Activated naive CD4-positive, alpha-beta T cell treated with anti-CD3 and anti-CD28 coated beads, Interleukin-2, amount 50 U/mL, for 24 hours (primary cell): ENCODE data around the gene PBX2.
A peak's percentile ranks its signal among the peaks of the same experiment; 100 is the strongest.

Experiments
- H3K27ac Mint-ChIP-seq: one replicate; pipeline ENCODE4 v1.8.0; 2021; ENCODE audit warnings: mild to moderate bottlenecking, mixed read lengths
- H3K27me3 Mint-ChIP-seq: one replicate; pipeline ENCODE4 v1.8.0; 2021; ENCODE audit warnings: mixed read lengths
- H3K36me3 Mint-ChIP-seq: one replicate; pipeline ENCODE4 v1.8.0; 2021; ENCODE audit warnings: mixed read lengths
- H3K4me1 Mint-ChIP-seq: one replicate; pipeline ENCODE4 v1.8.0; 2021; ENCODE audit warnings: mixed read lengths
- H3K4me3 Mint-ChIP-seq: one replicate; pipeline ENCODE4 v1.8.0; 2021; ENCODE audit warnings: mild to moderate bottlenecking, mixed read lengths
- H3K9me3 Mint-ChIP-seq: one replicate; pipeline ENCODE4 v1.8.0; 2021; ENCODE audit warnings: mixed read lengths

The PBX2 gene

GRCh38 chr6:32183483-32184083 lies 6.4 kb downstream of the PBX2 start:
- H3K36me3 Mint-ChIP-seq = peaks cover 14% of the 10 kb centered on the region
- no peak overlapping the region for H3K27ac Mint-ChIP-seq
- H3K4me3 Mint-ChIP-seq = no peak overlapping the region
- H3K4me1 Mint-ChIP-seq = peaks cover 77% of the 10 kb centered on the region
- no peaks in the 10 kb centered on the region for H3K9me3 Mint-ChIP-seq
- no peaks in the 10 kb centered on the region for H3K27me3 Mint-ChIP-seq

GRCh38 chr6:32183030-32183429 lies 7.0 kb downstream of the PBX2 start:
- peak overlapping the region; percentile 24 for H3K27ac Mint-ChIP-seq
- no peaks in the 10 kb centered on the region for H3K27me3 Mint-ChIP-seq
- peaks cover 76% of the 10 kb centered on the region for H3K4me1 Mint-ChIP-seq
- H3K9me3 Mint-ChIP-seq = no peaks in the 10 kb centered on the region
- H3K4me3 Mint-ChIP-seq = no peak overlapping the region
- H3K36me3 Mint-ChIP-seq = peaks cover 14% of the 10 kb centered on the region

GRCh38 chr6:32182555-32182981 lies 7.4 kb downstream of the PBX2 start:
- no peak overlapping the region for H3K4me3 Mint-ChIP-seq
- peaks cover 13% of the 10 kb centered on the region for H3K36me3 Mint-ChIP-seq
- H3K4me1 Mint-ChIP-seq = peaks cover 73% of the 10 kb centered on the region
- no peaks in the 10 kb centered on the region for H3K9me3 Mint-ChIP-seq
- H3K27me3 Mint-ChIP-seq = no peaks in the 10 kb centered on the region
- H3K27ac Mint-ChIP-seq = no peak overlapping the region

GRCh38 chr6:32181915-32182529 lies 8.0 kb downstream of the PBX2 start:
- no peak overlapping the region for H3K4me3 Mint-ChIP-seq
- peaks cover 10% of the 10 kb centered on the region for H3K36me3 Mint-ChIP-seq
- no peaks in the 10 kb centered on the region for H3K27me3 Mint-ChIP-seq
- H3K9me3 Mint-ChIP-seq = no peaks in the 10 kb centered on the region
- H3K4me1 Mint-ChIP-seq = peaks cover 73% of the 10 kb centered on the region
- peak overlapping the region; percentile 20 for H3K27ac Mint-ChIP-seq

- H3K36me3 Mint-ChIP-seq = peaks cover 7% of the 10 kb centered on the region
These were observed 8.8 kb downstream of the PBX2 start for GRCh38 chr6:32181148-32181702.

GRCh38 chr6:32179766-32180405 lies 10.1 kb downstream of the PBX2 start:
- H3K27me3 Mint-ChIP-seq = no peaks in the 10 kb centered on the region
- H3K9me3 Mint-ChIP-seq = no peaks in the 10 kb centered on the region
- peaks cover 71% of the 10 kb centered on the region for H3K4me1 Mint-ChIP-seq
- H3K36me3 Mint-ChIP-seq = peaks cover 7% of the 10 kb centered on the region
- peak overlapping the region; percentile 98 for H3K27ac Mint-ChIP-seq
- peak overlapping the region; percentile 57 for H3K4me3 Mint-ChIP-seq

More at GRCh38 chr6:32181148-32181702, 8.8 kb downstream of the PBX2 start:
- Mint-ChIP-seq H3K9me3 (no peaks in the 10 kb centered on the region), H3K27me3 (no peaks in the 10 kb centered on the region), H3K4me3 (no peak overlapping the region), H3K27ac (peak overlapping the region; percentile 48), H3K4me1 (peaks cover 73% of the 10 kb centered on the region)

- peaks cover 7% of the 10 kb centered on the region for H3K36me3 Mint-ChIP-seq
- H3K27me3 Mint-ChIP-seq = no peaks in the 10 kb centered on the region
These were observed 11.2 kb downstream of the PBX2 start for GRCh38 chr6:32178547-32179440.

GRCh38 chr6:32177788-32178546 lies 12.0 kb downstream of the PBX2 start, which contains the start of gene RNF5:
RNF5 (plus strand) TSS chr6:32178405; CDS start chr6:32178512, 107 bp downstream.
- Mint-ChIP-seq H3K27ac (peak within 1 kb of the TSS; percentile 98), H3K36me3 (peaks cover 7% of the 10 kb centered on the region), H3K9me3 (no peaks in the 10 kb centered on the region), H3K4me3 (peak within 1 kb of the TSS; percentile 93), H3K4me1 (peaks cover 79% of the 10 kb centered on the region), H3K27me3 (no peaks in the 10 kb centered on the region)

More at GRCh38 chr6:32178547-32179440, 11.2 kb downstream of the PBX2 start:
- Mint-ChIP-seq H3K4me3 (peak overlapping the region; percentile 93), H3K4me1 (peaks cover 75% of the 10 kb centered on the region), H3K9me3 (no peaks in the 10 kb centered on the region), H3K27ac (peak overlapping the region; percentile 98)

- Mint-ChIP-seq H3K4me1 (peaks cover 79% of the 10 kb centered on the region), H3K27ac (peak overlapping the region; percentile 98), H3K4me3 (peak overlapping the region; percentile 93), H3K9me3 (no peaks in the 10 kb centered on the region), H3K36me3 (peaks cover 7% of the 10 kb centered on the region), H3K27me3 (no peaks in the 10 kb centered on the region)
These were observed 12.7 kb downstream of the PBX2 start for GRCh38 chr6:32177183-32177787.

- no peaks in the 10 kb centered on the region for H3K9me3 Mint-ChIP-seq
- no peaks in the 10 kb centered on the region for H3K27me3 Mint-ChIP-seq
- H3K27ac Mint-ChIP-seq = peak overlapping the region; percentile 98
- peaks cover 7% of the 10 kb centered on the region for H3K36me3 Mint-ChIP-seq
- H3K4me3 Mint-ChIP-seq = peak overlapping the region; percentile 93
- peaks cover 79% of the 10 kb centered on the region for H3K4me1 Mint-ChIP-seq
These were observed 13.4 kb downstream of the PBX2 start for GRCh38 chr6:32176476-32177182.

GRCh38 chr6:32175711-32176475 lies 14.1 kb downstream of the PBX2 start, which contains the start of gene AGPAT1:
AGPAT1 (minus strand) TSS chr6:32176084; CDS start chr6:32171496, 4,588 bp downstream.
- Mint-ChIP-seq H3K4me3 (peak within 1 kb of the TSS; percentile 93), H3K4me1 (peaks cover 79% of the 10 kb centered on the region), H3K9me3 (no peaks in the 10 kb centered on the region), H3K27me3 (no peaks in the 10 kb centered on the region), H3K27ac (peak within 1 kb of the TSS; percentile 98), H3K36me3 (peaks cover 7% of the 10 kb centered on the region)

- Mint-ChIP-seq H3K27ac (peak overlapping the region; percentile 85), H3K4me3 (peak overlapping the region; percentile 93), H3K9me3 (no peaks in the 10 kb centered on the region), H3K4me1 (peaks cover 73% of the 10 kb centered on the region), H3K27me3 (no peaks in the 10 kb centered on the region), H3K36me3 (peaks cover 3% of the 10 kb centered on the region)
These were observed 14.7 kb downstream of the PBX2 start for GRCh38 chr6:32175322-32175710.

- peak overlapping the region; percentile 65 for H3K4me3 Mint-ChIP-seq
- peaks cover 64% of the 10 kb centered on the region for H3K4me1 Mint-ChIP-seq
- H3K9me3 Mint-ChIP-seq = no peaks in the 10 kb centered on the region
- H3K27me3 Mint-ChIP-seq = no peaks in the 10 kb centered on the region
- peaks cover 7% of the 10 kb centered on the region for H3K36me3 Mint-ChIP-seq
- H3K27ac Mint-ChIP-seq = no peak overlapping the region
These were observed 15.6 kb downstream of the PBX2 start for GRCh38 chr6:32174416-32174815.
